ENCODE measurements around the gene TADA2A. TPM values are rescaled to one million over a fixed set of nuclear protein-coding genes. Genes with fewer than 3 reads are reported as not detected.

TADA2A gene
- total RNA-seq, 1 experiment from 2014 or later, result 11.4 TPM

- in situ Hi-C loops (cut with HindIII; ENCODE audit: low pct_unique_long_range_greater_than_20kb, low sequenced_read_pairs), result no loop called here
- intact Hi-C loops (cut with micrococcal nuclease; ENCODE audit: unreplicated experiment), result no loop called here
- TF ChIP-seq POLR2AphosphoS5 (IDR thresholded peaks at IDR 0.05; ENCODE audit: low read depth, low read length), result no peak
- TF ChIP-seq CTCF (IDR thresholded peaks at IDR 0.05), result no peak
- TF ChIP-seq, protein P1, sequence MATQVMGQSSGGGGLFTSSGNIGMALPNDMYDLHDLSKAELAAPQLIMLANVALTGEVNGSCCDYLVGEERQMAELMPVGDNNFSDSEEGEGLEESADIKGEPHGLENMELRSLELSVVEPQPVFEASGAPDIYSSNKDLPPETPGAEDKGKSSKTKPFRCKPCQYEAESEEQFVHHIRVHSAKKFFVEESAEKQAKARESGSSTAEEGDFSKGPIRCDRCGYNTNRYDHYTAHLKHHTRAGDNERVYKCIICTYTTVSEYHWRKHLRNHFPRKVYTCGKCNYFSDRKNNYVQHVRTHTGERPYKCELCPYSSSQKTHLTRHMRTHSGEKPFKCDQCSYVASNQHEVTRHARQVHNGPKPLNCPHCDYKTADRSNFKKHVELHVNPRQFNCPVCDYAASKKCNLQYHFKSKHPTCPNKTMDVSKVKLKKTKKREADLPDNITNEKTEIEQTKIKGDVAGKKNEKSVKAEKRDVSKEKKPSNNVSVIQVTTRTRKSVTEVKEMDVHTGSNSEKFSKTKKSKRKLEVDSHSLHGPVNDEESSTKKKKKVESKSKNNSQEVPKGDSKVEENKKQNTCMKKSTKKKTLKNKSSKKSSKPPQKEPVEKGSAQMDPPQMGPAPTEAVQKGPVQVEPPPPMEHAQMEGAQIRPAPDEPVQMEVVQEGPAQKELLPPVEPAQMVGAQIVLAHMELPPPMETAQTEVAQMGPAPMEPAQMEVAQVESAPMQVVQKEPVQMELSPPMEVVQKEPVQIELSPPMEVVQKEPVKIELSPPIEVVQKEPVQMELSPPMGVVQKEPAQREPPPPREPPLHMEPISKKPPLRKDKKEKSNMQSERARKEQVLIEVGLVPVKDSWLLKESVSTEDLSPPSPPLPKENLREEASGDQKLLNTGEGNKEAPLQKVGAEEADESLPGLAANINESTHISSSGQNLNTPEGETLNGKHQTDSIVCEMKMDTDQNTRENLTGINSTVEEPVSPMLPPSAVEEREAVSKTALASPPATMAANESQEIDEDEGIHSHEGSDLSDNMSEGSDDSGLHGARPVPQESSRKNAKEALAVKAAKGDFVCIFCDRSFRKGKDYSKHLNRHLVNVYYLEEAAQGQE (IDR thresholded peaks at IDR 0.05; ENCODE audit: insufficient read depth in 1 of 2, low read depth in 2 of 2, low read length in 1 of 2), result no peak
- no peak for TF ChIP-seq TCF7L2 (IDR thresholded peaks at IDR 0.05; ENCODE audit: low read depth, low read length)
- no peak for TF ChIP-seq SIN3A (IDR thresholded peaks at IDR 0.05; ENCODE audit: borderline replicate concordance, insufficient read depth, low read depth, low read length)
- no peak overlapping the region for H3K27ac ChIP-seq (ENCODE audit: low read length)
- no peaks in the 10 kb centered on the region; the same call in 1 of the 2 replicates for H3K36me3 ChIP-seq (ENCODE audit: control insufficient read depth, insufficient read depth, low read length)
- ATAC-seq (no peak), DNase-seq (ENCODE audit: low read depth, low spot score) (no peak)
- H3K27me3 ChIP-seq (ENCODE audit: control insufficient read depth, insufficient read depth, low read length), result no peaks in the 10 kb centered on the region
- H3K4me3 ChIP-seq (ENCODE audit: low read depth in 2 of 2, low read length in 2 of 2), result no peak overlapping the region
- H3K9me3 ChIP-seq (ENCODE audit: control insufficient read depth, insufficient read depth, low read depth, low read length), result no peaks in the 10 kb centered on the region
- ChIA-PET CTCF (no interaction called here), POLR2A (no interaction called here)
- no peaks in the 10 kb centered on the region for H3K4me1 ChIP-seq (ENCODE audit: control insufficient read depth, insufficient read depth, low read length)
- BruUV-seq (replicated peaks), result no TSS peak
Measured at GRCh38 chr17:37513711-37514110, 107.0 kb downstream of the TADA2A start.

DNA sequence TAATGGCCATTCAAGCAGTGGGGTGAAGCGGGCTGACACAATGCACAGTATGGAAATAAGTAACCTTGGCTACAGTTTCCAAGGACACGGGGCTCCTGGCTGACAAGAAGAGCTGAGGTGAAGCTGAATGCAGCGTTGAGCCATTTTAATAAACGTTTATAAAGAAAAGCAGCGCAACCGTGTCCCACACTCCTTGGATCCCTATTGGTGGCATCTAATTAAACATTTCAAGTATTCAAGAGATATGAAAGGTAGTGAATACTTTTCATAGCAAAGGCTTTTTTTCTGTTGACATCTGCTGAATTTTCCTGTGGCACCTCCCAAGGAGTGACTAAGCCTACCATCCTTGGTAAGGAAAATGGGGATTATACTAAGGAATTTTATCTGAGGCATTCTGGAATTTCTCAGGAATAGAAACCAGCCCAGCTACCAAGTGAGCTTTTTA is 109.5 kb downstream of the TADA2A start:
- CTCF ChIA-PET, result no interaction called here
- in situ Hi-C loops (cut with HindIII; ENCODE audit: low pct_unique_long_range_greater_than_20kb, low sequenced_read_pairs) (no loop called here), intact Hi-C loops (cut with micrococcal nuclease; ENCODE audit: unreplicated experiment) (no loop called here)
- Histone ChIP-seq H3K36me3 (ENCODE audit: control insufficient read depth, insufficient read depth, low read length) (no peaks in the 10 kb centered on the region; the same call in 1 of the 2 replicates), H3K27me3 (ENCODE audit: control insufficient read depth, insufficient read depth, low read length) (no peaks in the 10 kb centered on the region), H3K9me3 (ENCODE audit: control insufficient read depth, insufficient read depth, low read depth, low read length) (no peaks in the 10 kb centered on the region), H3K4me1 (ENCODE audit: control insufficient read depth, insufficient read depth, low read length) (no peaks in the 10 kb centered on the region), H3K27ac (ENCODE audit: low read length) (no peak overlapping the region), H3K4me3 (ENCODE audit: low read depth in 2 of 2, low read length in 2 of 2) (no peak overlapping the region)
- POLR2A ChIA-PET, result no interaction called here
- TF ChIP-seq CTCF (IDR thresholded peaks at IDR 0.05), result no peak
- TF ChIP-seq POLR2AphosphoS5 (IDR thresholded peaks at IDR 0.05; ENCODE audit: low read depth, low read length), result no peak
- TF ChIP-seq TCF7L2 (IDR thresholded peaks at IDR 0.05; ENCODE audit: low read depth, low read length), result no peak
- TF ChIP-seq SIN3A (IDR thresholded peaks at IDR 0.05; ENCODE audit: borderline replicate concordance, insufficient read depth, low read depth, low read length), result no peak
- TF ChIP-seq, protein P1 (IDR thresholded peaks at IDR 0.05; ENCODE audit: insufficient read depth in 1 of 2, low read depth in 2 of 2, low read length in 1 of 2), result no peak
- no peak for DNase-seq (ENCODE audit: low read depth, low spot score)
- BruUV-seq (replicated peaks), result no TSS peak
- ATAC-seq, result no peak
